GM19324 (cell line): ENCODE results near the gene RFT1.
"Not testable (repeated sequence)": the region's sequence is repeated elsewhere in the genome, so short reads cannot be mapped to it uniquely, and the experiment has no call there.

ENCODE experiments used
- ATAC-seq: cut with Tn5 transposase; IDR thresholded peaks from one replicate; pipeline ENCODE4 v1.9.1; 2021; ENCODE audit warnings: mild to moderate bottlenecking, moderate library complexity; ENCODE audit not compliant: unreplicated experiment, low FRiP score

Gene RFT1

DNA sequence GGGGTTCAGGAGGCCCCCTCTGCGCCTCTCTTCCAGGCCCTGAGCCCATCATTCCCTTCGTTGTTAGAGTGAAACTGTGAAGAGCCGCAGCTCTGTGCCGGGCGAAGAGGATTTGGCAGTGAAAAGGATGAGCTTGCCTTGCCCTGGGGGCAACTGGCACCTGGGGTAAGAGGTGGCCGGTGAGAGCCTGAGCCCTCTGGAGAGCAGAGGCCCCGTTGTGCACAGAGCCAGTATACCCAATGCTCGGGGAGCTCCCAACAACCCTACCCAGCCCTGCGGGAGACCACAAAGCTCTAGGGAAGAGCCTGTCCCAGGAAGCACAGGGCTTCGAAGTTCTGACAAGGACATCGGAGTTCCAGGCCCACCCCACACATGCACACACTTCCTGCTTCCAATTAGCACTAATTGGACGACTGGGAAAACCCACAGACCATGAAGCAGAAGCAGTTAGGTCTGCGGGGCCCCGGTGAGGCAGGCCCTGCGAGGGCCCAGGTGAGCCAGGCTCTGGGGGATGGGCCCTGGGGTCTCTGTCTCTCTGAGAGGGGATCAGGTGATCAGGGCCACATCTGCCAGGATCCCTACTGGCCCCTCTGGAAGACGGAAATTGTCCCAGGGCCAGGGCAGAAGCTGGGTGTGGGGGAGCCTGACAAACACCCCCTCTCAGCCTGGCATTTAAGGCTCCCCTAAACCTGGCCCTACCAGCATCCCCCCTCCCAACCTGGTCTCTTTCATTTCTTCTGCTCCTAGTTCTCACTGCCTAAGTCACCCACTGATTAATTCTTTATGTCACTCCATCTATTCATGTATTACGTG lies 56.5 kb downstream of the RFT1 start:
- ATAC-seq: no peak

DNA sequence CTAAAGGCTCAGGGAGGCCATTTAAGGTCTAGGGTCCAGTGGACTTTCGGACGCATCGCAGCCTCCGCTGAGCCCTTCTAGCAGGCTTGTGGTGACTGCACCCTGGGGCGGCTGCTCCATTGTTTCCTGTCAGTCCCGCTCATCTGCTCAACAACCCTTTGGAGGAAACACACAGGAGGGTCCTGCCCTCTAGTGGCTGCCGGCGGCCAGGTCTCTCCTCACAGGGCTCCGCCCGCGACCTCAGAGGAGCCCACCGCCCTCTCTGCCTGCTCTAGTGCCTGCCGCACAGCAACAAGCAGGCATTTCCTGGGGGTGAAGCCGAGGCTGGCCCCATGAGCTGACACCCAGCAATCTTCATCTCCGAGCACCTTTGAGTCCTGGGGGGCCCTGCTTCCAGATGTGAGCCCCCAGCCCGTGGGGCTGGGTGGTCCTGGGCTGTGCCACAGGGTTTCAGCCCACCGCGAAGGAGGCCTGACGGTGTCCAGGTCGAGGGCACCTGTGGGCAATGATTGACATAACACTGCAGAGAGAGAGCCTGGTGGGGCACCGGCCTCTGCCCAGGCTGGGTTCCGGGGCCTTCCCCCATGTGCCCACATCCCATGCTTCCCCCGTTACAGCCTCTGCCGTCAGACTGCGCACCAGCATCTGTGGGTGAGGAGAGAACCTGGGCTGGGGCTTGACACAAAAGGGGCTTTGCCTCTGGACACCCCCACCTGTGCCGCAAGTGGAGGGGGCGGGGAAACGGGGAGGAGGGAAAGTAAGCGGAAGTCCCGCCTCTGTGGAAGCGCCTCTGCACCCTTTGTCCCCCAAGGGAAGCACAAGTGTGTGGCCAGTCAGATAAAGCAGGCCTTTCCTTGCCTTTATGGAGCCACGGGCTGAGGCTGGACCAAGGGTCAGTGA lies 57.3 kb downstream of the RFT1 start:
- ATAC-seq: peak; percentile 64

DNA sequence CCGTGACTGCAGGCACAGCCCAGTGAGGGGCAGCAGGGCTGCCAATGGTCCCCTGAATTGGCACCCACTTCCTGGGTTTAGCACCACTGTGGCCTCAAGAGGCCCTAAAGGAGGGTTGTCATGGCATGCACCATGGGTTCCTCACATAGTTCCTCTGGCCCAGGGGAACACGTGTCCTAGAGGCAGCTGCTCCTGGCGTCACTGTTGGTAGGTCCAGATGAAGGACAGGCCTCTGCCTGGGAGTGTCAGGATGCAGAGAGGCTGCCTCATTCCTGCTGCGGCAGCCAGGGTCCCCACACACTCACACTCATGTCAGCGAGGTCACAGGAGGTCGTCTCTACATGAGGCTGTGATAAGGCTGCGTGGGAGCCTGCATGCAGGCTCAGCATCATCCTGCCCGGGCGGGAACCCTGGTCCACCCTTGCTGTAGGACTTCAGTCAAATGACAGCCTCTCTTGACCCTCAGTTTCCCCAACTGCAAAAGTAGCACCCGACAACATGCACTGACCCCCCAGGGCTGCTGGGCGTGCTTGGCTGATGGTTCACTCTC lies 58.3 kb downstream of the RFT1 start:
- ATAC-seq: no peak

DNA sequence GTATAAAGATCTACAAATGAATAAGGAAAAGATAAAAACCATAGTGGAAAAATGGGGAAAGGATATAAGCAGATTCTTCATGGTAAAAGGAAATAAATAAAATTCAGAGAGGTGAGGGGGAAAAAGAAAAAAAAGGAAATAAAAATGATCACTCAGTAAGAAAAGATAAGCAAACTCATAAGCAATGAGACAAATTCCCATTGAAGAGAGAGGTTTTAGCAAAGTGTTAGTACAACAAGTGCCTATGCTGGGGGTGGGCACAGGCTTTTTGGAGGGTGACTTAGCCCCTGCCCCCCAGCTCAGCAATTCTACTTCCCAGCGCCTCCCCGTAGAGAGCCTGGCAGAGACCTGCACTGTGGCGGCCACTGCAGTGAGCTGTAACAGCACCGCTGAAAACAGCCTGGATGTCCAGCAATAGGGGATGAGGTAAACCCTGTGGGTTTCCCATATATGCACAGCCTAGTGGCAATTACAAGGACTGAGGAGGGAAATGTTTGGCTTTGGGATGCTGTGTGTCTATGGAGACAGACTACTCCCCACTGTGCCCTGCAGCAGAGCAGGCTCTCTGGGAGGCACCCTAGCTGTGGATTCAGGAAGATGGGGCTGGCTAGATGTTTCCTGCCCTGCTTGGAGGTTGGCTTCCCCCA lies 60.7 kb downstream of the RFT1 start:
- no peak for ATAC-seq

DNA sequence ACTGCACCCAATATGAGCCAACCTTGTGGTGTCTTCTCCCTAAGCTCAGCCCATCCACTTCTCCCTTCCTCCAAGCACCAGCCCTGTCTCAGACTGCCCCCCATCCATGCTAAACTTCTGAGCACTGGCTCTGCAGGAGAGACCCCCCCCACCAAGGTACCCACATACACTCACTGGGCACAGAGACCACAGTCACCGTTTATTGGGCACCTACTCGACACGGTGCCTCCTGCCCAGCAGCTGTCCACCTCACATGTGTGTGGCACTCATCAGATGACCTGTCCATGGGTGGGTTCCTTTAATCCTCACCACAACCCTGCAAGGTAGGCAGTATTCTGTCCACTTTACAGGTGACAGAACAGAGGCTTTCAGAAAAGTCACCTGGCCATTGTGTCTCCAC lies 62.1 kb downstream of the RFT1 start:
- no peak for ATAC-seq

DNA sequence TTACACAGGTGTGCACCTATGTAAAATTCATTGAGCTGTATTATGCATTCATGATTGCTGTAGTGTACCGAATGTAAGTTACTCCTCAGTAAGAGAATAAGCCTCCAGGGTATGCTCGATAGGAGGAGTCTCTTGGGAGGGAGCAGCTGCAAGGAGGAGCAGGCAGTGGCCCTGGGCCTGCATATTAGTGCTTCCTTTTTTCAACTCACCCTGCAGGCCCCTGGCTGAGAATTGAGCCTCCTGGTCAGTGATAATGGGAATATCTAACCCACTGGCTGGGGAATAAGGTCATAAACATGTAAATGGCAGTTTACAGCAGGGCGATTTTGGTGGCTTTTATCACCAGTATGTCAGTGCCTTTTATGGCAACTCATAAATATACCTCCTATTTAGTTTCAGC lies 62.7 kb downstream of the RFT1 start:
- no peak for ATAC-seq

DNA sequence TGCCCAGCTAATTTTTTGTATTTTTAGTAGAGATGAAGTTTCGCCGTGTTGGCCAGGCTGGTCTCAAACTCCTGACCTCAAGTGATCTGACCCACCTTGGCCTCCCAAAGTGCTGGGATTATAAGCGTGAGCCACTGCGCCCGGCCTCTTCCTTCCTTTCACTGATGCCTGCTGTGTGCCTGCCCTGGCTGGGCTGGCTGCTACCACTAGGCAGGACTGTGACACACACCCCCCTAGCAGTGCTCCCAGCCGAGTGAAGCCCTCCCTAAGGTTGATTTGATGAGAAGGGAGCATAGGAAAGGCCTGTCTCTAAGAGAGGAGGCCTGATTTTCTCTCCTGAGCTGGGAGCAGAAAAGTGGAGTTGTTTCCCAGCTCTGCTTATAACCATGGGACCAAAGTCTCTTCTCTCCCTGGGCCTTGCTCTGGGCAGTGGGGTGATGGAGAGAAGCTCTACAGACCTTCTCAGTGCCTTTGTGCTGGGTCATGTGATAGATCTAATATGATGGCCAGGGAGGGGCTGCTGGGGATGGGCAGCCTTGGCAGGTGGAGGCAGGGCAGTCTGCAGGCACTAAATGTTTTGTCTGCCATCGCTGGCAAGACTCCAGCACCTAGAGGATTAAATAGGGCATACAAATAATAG lies 64.3 kb downstream of the RFT1 start:
- no peak for ATAC-seq

DNA sequence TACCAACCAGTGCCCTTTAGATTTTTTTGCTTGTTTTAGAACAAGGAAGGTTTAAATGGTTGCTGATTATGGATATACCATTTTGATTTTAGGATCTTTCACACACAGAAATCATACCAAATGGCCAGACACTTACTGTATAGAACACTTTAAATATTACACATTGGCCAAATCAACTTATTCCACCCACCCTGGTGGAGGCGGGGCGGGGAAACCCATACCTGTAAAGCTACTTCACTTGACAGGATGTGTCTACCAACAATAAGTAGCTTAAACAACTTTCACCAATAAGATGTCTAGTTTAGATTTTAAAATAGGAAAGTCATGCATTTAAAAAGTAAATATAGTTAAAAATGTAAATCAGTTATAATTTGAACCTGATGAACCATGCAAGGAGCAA lies 67.3 kb downstream of the RFT1 start:
- ATAC-seq: no peak

DNA sequence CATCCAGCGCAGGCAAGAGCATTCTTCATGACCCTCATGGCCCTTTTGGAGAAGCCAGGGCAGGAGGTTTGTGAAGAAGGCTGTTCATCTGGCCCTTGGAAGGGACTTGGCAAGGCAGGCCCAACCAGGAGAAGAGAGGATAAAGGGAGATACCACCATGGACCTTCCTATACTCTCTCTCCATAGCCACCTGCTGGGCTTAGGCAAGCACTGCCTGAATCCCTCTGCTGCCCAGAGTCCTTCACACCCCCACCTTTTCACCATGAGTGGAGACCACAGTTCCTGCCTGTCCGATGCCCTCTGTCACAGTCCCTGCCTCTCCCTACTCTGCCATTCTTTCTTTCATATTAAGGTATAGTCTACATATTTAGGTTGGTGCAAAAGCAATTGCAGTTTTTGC lies 73.8 kb downstream of the RFT1 start:
- no peak for ATAC-seq

DNA sequence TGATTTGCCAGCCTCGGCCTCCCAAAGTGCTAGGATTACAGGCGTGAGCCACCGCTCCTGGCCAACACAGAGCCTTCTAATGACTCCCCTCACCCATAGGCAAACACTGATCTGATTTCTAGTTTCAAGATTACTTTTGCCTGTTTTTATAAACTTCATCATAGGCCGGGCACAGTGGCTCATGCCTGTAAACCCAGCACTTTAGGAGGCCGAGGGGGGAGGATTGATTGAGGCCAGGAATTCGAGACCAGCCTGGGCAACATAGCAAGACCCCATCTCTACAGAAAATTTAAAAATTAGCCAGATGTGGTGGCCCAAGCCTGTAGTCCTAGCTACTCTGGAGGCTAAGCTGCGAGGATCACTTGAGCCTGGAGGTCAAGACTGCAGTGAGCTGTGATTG lies 76.0 kb downstream of the RFT1 start:
- ATAC-seq: not testable (repeated sequence)

DNA sequence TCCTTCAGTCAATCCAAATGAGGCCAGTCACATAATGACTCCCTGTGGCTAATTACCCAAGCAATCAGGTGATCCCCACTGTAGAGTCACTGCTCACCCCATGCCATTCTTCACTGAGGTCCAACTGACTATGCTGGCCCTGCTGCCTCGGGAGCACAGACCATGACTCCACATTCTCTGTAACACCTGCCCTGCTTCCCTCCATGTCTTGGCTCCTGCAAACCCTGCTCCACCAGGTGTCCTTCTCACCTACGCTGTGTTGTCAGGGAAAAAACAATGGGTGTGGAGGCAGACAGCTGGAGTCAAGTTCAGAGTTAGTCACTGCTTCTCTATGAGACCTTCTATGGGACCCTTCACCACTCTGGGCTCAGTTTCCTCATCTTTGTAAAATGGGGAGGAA lies 78.3 kb downstream of the RFT1 start:
- ATAC-seq: no peak

DNA sequence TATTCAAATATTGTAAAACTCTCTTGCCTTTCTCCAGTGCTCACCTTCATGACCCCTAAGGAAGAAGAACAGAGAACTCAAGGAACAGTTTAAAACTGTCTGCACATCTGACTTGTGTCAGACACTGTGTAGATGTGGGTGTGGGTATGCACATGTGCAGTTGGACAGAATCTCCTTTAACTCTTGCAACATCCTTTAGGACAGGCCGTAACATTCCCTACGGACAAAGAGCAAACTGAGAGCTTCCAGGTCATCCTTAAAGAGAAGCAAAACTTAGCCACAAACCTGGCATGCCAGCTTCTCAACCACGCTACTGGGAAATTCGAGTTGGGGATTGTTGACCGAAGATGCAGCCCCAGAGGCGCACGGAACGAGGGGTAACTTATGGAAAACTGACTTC lies 80.2 kb downstream of the RFT1 start:
- no peak for ATAC-seq

DNA sequence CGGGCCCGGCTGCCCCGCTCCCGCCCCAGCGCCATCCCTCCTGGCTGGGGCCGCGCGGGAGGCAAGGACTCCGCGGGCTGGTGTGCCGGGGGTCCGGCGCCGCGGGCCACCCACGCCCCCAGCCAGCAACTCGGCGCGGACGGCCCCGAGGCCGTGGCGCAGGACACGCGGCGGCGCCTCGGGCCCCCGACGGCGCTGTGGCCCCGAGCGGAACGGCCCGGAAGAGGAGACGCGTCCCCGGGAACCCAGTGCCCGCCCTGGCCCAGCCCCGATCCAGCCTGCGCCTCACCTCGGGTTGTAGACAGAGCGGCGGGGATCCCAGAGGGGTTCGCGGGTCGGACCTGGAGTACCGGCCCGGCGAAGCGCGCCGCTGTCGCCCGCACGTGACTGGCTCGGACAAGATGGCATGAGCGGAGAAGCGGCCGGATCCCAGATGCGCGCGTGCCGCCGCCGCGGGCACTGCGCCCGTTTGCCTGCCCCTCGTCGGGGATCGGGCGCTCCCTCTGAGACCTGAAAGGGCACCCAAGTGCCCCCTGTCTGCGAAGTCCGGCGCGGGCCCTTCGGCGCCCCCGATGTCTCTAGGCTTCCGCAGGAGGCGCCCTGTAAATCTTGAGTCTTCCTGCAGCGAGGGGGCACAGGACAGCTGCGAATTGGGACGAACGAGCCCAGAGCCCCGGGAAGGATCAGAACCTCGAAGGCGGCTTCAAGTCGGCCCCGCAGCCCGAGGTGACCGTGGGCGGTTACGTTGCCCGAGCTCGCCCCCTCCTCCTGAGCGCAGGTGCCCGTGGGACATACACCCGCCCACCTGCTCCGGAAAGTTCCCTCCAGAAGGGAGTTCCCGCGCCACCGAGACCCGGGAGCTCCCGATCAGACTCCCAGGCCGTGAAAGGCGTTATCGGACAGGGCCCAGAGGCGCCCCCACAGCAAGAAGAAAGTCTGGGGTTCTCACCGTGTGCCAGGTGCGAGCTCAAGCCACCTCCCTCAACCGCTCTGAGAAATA lies 83.8 kb downstream of the RFT1 start:
- ATAC-seq: peak; percentile 38

DNA sequence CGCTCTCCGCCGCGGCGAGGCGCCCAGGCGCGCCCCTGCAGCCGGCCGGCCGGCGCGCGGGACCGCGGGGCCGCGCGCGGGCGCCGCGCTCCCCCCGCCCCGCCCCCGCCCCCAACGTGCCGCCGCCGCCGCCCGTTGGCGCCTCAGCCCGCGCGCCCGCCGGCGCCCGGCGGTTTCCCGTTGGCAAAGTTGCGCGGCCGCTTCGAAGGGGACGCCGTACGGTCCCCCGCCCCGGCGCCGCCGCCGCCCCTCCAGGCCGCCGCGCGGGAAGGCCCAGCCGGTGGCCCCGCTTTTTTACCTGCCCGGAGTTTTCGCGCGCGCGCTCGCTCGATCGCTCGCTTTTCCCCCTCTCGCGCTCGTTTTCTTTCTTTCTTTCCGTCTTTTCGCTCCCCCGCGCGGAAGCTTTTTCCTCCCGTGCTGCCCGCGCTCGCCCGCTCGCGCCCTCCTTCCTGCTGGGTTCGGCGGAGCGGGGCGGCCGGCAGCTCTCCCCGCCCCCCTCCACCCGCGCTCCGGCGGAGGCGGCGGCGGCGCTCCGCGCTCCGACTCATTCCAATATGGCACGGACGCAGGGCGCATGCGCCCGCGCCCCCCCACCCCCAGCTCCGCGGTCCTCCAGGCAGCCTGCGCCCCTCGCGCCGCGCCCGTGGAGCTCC lies 84.6 kb downstream of the RFT1 start, which contains the start of gene SFMBT1:
Gene SFMBT1, minus strand, starts transcription at position 556 of the 653 bp plus-strand sequence. CDS start 76,945 bp downstream, outside the sequence.
- ATAC-seq: peak; percentile 63

DNA sequence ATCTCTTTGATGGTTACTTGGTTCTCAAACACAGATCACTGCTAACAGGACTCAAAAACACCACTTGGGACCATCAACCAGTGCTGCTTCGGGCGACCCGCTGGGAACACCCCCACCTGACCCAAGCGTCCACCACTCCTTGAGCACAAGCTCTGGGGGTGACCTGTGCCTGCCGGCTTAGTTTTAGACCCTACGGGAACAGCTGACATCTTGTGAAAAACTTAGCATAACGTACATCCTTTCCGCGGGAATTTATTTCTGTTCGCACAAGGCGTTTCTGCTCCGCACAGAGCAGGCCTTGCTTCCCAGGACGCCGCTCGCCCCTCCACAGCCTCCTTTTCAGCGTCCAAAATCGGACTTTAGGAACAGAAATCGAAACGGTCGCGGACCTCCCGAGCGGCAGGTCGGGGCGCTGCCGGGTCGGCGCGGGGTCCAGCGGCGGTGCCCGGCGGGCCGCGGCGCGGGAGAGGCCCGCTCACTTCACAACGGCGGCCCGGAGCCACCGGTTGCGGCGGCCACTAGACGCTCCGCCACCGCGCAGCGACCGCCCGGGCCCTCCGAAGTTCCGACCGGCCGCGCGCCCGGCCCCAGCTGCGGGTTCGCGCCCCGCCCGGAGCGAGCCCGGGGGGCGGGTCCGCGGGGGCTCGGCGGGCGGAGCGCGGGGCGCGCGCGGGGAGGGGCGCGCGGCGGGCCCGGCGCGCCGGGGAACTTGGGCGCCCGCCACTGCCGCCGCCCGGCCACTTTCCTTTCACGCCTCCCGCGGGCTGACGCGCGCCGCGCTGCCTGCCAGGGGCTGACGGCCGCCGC lies 85.3 kb downstream of the RFT1 start:
- peak; percentile 52 for ATAC-seq

DNA sequence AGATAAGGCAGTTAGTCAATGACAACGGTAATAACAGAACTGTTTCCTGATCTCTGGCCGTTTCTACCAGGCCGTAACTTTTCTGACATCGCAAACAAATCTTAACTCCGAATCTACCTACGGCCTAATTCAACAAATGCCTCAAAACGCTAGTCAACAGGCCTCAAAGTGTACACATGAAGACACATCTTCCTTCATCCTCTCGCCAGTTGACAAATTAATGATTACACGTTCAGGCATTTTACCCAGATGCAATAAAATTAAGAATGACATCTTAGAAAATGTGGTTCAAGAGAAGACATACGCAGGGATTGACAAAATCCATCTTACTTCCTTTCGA lies 85.9 kb downstream of the RFT1 start:
- no peak for ATAC-seq

DNA sequence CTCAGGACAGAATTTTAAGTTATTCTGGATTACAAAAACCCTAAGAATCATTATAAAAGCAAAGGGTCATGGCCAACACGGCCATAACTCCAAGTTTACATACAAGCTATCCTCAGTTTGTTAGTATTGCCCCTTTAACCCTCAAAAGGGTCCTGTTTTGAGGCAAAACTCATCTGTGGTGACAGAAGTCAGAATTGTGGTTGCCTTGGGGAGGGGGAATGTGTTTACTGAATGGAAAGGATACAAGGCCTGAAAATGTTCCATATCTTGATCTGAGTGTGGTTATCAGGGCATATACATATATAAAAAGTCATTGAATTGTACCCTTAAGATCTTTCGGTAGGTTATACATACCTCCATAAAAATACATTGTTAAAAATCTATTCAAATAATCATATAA lies 86.5 kb downstream of the RFT1 start:
- no peak for ATAC-seq

DNA sequence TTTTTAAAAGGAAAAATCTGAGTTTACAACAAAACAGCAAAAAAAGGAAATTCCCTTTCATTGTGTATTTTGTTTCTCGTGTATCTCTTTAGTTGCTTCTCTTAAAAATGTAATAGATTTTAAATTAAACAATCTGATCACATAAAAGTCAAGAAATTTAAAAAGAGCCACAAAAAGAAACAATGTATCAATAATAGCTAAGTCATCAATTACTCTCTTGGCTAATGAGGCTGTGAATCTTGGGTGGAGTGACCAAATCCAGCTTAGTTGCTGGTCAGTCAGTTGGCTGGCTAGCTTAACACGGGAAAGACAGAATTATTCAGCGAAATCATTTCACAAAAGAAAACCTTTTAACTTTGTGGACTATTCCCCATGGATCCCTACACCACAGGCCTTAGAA lies 87.6 kb downstream of the RFT1 start:
- no peak for ATAC-seq
